GM21825 (cell line): ENCODE results near the gene TGFBR2.
A peak's percentile ranks its signal among the peaks of the same experiment; 100 is the strongest.

Source experiments
- ATAC-seq: cut with Tn5 transposase; IDR thresholded peaks from one replicate; pipeline ENCODE4 v1.9.1; 2021; ENCODE audit warnings: mild to moderate bottlenecking, moderate library complexity; ENCODE audit not compliant: unreplicated experiment

The TGFBR2 gene

DNA sequence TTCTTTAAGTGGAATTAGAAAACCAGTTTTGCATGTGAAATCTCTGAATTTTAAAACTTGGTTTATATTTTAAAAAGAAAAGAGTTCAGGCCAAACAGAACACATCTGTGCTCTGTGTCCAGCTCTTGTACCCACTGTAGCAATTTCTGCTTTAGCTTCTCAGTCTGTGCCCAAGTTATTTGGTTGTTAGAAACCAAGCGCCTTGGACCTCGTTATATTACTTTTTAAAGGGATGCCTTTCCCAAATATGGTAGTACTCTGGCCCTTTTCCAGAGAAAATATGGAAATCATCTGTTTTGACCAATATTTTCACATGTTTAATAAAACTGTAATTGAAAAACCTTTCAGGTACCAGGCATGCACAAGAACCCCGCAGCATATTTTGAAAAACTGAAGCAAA, 27.3 kb downstream of the TGFBR2 start:
- no peak for ATAC-seq

DNA sequence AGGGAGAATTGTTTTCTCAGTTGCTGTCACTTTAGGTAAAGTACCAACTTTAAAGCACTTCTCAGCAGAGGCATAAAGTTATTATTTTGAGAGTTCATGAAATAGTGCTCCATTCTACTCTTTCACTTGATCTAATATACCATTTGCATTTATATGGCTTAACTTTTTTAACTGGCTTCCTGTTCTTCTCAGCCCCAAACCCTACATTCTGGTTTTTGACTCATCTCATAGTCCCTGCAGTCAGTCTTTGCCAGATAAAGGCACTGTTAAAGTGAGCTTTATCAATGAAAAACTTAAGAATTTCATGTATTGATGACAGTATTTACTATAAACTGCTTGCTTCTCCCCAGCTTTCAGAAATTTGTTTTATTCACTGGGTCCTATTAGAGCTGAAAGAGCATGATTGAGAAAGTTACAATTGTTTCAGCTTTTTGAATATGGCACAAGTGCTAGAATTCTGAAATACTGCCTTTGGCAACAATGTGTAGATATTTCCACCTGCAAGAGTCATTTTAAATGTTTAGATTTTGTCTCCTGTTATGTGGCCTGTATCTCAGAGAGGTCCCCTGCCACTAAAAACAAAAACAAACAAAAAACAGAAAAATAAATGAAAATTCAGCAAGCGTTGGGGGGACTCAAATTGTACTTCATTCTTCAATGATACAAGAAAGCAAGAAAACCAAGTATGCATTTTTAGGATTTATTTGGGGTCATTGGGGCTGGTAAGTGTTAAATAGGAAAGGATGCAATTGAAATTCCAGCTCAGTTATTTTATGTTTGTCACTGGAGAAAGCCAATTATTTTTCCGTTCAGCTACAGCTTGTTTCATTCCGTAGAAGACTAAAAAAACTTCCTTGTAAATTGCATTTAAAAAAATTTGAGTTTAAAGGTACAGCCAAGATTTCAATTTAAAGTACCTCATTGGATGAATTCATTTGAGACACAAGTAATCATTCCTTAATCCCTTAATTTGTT, 28.6 kb downstream of the TGFBR2 start:
- no peak for ATAC-seq

DNA sequence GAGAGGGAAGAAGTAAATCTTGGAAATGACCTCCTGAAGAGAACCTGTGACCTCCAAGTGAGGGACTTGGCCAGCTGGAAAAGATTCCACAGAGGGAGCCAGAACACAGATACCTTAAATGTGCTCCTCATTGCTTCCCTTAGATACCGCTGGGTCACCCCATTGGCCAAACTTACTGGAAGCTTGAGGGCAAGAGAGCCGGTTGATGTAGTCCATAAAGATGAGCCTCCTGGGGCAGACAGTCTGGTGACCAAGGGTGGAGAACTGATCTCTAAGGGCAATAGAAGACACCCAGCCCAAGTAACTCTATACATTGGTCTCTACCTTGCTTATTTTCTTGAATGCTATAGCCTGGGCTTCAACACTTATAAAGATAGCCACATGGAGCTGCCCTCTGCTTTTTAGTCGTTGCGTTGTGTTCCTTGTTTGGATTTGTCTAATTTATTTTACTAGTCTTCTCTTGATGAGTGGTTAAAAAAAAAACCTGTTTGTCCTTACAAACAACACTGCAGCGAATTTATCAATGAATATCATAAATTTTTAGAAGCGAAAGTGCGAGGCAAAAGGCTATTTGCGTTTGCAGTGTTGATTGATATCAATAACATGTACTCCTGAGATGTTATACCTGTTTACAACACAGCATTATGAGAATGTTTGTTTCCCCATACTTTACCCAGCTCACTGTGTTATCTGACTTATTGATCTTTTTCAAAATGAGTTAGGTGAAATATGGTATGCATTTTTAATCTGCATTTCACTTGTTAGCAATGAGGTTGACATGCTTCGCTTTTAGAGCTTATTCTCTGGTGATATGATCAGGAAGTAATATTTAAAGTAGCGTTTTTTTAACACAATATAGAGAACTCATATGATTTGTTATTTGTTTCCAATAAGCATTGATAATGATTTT, 31.2 kb downstream of the TGFBR2 start:
- ATAC-seq: no peak

DNA sequence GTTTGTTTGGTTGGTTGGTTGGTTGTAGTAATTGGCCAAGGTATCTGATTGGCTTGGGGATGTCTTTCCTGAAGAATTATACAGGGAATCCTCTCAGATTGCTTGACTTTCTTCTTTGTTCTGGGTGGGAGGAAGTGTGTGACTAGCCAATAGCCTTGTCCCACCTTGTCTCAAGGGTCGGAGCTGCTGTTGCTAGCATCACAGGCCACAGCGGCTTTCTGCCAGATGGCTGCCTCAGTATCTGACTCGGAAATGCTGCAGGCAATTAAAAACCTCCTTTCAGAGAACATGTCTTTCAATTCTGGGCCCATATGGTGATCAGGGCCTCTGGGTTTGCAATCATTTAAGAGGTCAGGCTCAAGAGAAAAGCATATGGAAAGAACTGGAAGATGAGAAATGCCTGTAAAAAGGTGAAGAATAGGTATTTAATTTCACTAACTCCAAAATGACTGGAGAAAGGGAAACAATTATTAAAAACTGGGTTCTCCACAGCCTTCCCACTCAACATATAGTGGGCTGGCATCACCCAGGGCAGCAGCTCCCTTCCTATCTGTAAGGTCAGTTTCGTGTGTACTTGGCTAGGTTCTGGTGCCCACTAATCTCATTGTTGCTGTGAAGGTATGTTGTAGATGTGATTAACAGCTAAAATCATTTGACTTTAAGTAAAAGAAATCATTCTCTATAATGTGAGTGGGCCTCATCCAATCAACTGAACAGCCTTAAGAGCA, 32.4 kb downstream of the TGFBR2 start:
- no peak for ATAC-seq

DNA sequence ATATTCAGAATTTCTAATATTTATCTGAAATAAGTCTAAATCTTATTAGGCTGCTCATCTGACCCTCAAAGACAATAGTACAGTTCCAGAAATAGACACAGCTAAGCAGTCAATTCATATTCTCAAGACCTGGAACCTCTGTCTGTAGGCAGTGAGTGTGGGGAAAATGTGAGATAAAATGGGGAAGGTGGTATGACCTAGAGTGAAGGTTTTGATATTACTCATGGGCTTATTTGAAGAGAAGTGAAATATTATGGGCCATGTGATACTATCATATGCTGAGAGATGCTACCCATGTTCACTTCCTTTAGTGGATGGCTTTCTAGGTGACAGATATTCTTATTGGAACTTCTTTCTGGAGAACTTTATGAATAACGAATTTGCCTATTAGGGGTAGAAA, 33.5 kb downstream of the TGFBR2 start:
- ATAC-seq: peak; percentile 71

DNA sequence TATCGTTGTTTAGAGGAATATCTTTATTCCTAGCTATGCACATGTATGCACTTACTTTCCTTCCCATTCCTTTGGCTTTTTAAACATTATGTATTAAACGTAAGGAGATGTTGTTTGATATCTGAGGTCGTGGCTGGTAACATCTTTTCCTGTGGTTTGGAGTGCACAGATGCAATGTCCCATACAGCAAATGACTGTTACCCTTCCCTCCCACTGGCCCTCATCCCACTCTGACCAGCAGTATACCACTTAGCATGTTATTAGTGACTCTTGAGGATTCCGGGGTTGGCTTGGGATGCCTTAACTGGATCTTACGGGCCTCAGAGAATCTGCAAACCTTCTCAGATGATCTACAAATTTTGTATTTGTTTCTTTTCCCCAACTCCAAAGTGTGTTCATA, 34.5 kb downstream of the TGFBR2 start:
- ATAC-seq: no peak

DNA sequence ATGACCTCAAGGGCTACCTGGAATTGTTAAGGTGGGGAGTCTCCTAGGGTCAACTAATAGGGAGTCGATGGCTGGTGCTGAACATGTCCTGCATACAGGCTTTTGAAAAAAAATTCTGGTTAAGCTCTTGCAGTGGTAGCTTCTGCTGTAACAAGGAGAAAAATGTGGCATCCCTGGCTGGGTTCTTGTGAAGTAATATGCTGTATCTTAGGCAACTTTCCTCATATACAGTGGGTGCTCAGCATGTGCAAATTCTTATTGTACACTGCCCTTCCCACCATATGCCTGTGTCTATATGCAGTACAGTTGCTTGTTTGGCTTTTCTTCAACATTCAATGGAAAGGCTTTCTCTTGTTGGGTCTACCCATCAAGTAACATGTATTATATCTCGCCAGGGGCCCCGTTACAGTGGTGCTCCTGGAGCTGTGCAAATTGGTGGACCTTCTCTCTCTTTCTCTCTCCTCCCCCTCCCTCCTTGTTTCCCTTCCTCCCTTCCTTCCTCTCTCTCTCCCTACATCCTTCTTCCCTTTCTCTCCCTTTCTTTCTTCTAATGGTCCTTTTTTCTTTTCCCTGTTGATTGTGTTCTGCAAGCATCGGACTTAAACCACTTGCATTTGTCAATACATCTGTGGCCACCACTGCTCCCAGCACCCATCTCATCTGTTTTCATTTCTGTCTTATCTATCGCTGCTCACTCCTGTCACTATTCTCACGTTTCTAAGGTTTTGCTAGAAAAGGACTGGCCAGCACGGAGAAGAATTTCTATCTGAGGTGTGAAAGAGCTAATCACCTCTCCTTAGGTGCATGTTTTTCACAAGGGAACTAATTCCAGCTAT, 35.2 kb downstream of the TGFBR2 start:
- ATAC-seq: no peak

DNA sequence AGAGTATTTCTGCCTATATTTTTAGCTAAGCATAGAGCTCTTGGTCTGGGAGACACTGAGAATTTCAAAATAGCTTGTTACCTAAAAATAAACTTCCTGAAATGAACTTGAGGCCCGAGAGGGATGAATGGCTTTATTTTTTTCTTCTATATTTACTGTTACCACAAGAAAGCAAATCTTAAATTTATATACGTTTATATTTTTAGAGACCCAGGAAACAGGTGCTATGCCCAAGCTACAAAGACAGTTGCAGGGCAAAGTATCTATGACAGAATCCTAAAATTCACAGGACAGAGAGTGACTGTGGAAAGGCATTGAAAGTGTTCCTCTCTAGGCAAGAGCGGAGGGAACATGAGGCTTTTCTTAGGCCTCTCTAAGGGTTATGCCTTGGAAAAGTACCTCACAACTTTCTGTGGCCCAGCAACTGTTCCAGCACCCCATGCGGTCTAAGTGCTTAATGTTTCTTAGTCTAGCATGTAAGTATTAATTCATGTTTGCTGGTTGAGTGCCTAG, 36.5 kb downstream of the TGFBR2 start:
- ATAC-seq: no peak

DNA sequence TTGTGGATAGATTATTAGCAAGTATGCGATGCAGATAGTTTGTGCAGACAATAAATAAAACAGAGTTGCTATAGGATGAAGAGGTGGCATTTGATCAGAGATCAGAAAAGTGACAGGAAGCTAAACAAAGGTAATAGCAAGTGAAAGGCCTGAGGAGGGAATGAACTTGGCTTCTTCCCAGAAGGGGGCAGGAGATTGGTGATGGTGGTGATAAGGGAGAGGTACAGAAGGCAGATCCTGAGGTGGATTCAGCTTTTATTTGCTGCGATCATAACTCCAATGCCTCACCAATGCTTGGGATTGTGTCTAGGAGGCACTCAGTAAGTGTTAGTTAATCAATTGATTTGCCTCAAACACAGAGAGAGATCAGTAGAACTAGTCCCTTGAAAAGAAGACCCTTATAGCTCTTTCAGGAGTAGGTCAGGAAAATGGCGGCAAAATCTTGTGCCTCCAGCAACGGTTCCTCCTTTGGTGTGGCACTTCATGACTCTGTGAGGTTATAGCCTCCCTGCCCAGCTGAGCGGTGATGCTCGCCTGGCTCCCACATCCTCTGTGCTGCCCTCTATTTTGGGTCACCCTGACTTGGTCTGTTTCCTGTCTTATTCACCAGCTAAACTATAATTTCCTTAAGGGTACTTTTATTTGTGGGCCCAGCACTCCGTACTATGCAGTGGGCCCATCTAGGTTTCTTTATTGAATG, 37.5 kb downstream of the TGFBR2 start:
- ATAC-seq: no peak

DNA sequence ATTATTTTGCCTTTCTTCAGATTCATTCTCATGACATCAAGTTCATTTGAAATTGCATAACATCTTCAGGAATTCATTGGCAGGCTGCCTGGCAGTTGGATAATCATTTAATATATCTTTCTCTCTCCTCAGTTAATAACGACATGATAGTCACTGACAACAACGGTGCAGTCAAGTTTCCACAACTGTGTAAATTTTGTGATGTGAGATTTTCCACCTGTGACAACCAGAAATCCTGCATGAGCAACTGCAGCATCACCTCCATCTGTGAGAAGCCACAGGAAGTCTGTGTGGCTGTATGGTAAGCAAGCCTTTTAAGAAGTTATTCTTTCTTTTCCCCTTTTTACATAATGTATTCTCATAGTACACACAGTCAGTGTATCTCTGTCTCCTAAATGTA, 38.2 kb downstream of the TGFBR2 start:
- peak; percentile 70 for ATAC-seq

DNA sequence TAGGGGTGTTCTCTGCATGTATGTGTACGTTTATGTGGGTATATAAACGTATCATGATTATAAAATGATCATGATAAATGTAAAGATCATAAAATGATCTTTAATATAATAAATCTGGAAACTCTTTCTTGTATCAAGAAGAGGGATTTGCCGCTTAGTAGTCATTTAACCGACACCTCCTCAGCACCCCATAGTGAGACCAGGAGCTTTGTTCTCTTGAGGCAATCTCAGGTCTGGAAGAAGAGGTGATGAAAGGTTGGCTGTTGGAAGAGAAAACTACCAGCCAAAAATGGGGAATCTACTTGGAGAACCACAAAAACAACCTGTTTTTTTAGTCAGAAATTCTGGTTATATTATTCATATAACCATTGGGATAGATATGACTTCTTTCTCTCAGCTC, 38.7 kb downstream of the TGFBR2 start:
- ATAC-seq: no peak

DNA sequence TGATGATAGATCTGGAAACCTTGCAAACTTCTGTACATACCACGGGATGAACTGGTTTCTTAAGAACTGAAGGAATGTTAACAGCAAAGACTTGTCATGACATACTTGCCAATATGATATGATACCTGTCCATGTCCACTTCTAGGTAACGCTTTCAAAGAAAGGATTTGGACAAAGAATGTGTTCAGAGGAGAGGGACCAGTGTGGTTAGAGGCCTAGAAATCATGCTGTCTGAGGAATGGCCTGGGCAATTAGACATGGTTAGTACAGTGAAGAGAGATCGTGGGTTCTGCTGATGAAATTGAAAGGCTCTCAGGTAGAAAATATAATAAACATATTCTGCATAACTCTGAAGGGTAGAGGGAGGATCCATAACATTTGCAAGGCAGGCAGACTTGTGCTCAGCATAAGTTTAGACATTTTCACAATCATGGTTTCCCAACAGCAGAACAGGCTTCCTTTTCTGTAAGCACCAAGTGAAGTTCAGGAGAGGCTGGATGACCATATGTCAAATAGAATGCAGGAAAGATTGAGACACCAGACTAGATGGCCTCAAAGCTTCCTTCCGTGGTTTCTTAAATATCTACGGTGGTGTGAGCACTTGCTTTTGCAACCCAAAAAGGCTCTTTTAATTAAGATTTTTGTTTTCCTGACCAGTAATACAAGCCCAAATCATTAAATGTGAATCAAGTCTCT, 39.9 kb downstream of the TGFBR2 start:
- no peak for ATAC-seq

DNA sequence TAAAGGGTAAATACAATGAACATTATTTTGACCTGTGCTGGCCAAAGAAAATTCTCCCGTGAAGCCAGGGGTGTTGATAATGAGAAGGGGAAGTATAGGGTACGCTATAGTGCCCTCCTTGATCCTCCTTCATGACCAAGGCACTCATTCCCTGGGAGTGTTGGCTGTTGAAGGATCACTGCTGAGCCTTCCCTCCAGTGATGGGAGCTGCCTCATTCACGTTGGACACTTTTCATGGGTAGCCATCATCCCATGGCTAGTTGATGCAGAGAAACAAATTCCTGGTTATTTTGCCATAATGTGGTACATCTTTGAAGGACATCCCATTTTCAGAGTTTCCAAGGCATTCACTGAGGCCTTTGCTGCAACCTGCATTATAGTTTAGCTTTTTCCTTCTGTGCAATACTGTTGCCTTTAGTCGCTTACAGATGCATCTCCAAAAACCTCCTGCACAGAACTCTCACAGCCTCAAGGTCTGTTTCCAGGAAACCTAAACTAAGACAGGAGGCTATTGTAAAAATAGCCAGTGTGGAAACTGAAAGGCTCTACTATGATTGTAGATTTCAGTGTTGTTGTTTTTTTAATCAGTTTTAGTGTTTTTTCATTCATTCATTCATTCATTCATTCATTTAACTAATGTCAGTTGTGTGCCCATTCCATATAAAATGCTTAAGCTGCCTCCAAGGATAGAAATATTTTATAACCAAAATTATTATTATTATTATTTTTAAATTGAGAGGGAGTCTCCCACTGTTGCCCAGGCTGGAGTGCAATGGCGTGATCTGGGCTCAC, 40.8 kb downstream of the TGFBR2 start:
- no peak for ATAC-seq

DNA sequence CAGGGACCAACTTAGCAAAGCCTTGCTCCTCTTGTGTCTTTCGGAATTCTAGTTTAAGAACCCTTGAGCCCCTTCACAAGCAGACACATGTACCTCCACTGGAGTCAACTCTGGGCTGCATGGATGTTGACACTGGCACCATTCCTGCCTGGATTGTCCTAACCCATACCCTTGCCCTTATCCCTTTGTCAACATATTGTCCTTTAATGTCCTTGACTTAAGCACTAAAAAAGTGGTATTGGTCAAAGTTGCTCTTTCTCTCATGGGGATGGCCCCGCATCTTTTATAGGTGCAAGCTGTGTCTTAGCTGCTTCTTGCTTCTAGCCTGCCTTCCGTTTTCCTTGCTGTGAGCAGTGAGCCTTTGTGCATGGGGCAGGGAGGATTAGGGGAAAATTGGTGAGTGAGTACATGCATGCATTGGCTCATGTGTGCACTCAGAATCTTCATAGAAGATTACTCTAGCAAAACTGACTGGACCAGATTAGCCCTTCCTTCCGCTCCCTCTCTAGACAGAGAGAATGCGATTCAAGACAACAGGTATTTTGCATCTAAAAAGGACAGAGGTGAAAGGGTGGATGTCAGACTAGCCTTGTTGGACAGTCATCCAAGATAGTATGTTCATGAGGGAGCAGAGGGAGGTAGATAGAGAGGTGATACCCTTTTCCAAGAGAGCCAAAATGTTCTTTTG, 42.4 kb downstream of the TGFBR2 start:
- no peak for ATAC-seq

DNA sequence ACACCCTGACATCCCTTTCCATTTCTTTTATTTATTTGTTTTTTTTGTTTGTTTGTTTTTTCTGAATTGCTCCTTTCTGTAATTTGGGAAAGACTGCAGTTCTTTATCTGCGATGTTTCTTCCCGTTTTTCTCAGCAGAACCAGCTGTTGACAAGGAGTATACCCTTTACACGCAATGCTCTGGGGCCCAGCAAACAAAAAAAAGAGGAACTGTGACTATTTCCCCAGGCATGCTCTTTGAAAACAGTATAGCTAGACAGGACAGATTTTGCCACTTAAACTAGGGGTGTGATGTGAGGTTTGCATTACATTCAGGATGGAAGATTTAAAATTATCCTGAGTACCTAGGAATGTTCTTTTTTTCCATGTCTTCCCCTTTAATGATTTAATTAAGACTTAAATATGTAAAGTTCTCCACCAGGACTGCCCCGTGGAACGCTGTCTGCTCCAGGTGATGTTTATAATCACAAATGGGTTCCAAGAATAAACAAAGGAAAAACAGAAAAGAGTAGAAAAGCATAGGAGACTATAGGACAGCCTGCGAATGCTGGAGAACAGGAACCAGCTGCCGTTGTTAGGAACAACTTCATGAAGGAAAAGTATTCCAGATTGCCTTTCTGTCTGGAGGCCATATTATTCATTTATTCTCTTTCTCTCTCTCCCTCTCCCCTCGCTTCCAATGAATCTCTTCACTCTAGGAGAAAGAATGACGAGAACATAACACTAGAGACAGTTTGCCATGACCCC, 43.3 kb downstream of the TGFBR2 start:
- ATAC-seq: no peak

DNA sequence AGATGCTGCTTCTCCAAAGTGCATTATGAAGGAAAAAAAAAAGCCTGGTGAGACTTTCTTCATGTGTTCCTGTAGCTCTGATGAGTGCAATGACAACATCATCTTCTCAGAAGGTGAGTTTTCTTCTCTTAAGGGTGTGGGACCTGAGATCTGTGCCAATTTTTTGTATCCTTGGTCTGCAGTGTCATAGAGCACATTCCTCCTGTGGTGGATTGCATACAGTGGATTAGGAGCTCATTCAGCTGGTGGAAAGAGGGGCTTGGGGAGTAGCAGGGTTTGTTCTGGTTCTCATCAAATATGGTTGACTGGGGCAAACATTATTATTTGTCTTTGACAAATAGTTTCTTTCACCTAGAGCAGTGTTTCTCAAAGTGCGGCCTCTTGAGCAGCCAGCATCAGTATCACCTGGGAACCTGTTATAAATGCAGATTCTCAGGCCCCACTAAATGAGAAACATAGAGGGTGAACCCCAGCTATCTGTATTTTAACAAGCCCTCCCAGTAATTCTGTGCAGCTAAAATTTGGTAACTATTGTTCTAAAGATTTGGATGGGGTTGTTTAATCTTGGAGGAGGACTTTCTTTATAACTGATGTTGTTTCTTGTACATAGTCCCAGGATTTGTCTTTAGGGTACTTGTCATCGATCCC, 44.1 kb downstream of the TGFBR2 start:
- ATAC-seq: no peak
